Pancreas (tissue), 10 donors: ENCODE data around the gene RABGAP1L. TPM values are rescaled to one million over a fixed set of nuclear protein-coding genes. Genes with fewer than 3 reads are reported as not detected.
"Not testable (repeated sequence)": the region's sequence is repeated elsewhere in the genome, so short reads cannot be mapped to it uniquely, and the experiment has no call there.

Experiments used
- ATAC-seq, 4 donors: fragments of 200-7000 bp; cut with Tn5 transposase; one replicate each; pipeline versions ENCODE4 v1.8.0 to v1.9.1; 2020; ENCODE audit warnings: mild to moderate bottlenecking in 4 of 4, moderate library complexity in 4 of 4
- DNase-seq, 6 donors: peaks; one replicate each; pipeline ENCODE4 v3.0.0-alpha.2; 2020
- FAIRE-seq: peaks from 2 replicates; lab custom pipeline; 2012; peaks lifted over from hg19 to GRCh38; lab: Jason Lieb, UNC
- H3K27ac ChIP-seq, 4 donors: fragments of 200-600 bp; sonication (generic); 1 replicate in 3 of 4; 2 replicates in 1 of 4; pipeline versions ENCODE4 v1.5.0 to v1.8.0; 2020
- H3K27me3 ChIP-seq, 4 donors: fragments of 200-600 bp; one replicate each; pipeline ENCODE4 v1.8.0; 2021
- H3K36me3 ChIP-seq, 3 donors: fragments of 200-600 bp; sonication (generic) in 1 of 3; one replicate each; pipeline versions ENCODE4 v1.5.0 to v1.8.0; 2020 to 2021
- H3K4me1 ChIP-seq, 3 donors: fragments of 200-600 bp; one replicate each; pipeline ENCODE4 v1.8.0; 2021
- H3K4me3 ChIP-seq, 4 donors: fragments of 200-600 bp; sonication (generic) in 2 of 4; one replicate each; pipeline versions ENCODE4 v1.5.0 to v1.8.0; 2020 to 2021
- H3K9me3 ChIP-seq, 4 donors: fragments of 200-600 bp; one replicate each; pipeline ENCODE4 v1.8.0; 2021
- WGBS, 2 donors: extraction: QIAGEN DNeasy Blood & Tissue Kit; methylation state at CpG; one replicate each; pipeline ENCODE4 v1.1.7; 2013; 5-methylcytosine and 5-hydroxymethylcytosine counted together
- intact Hi-C, 3 donors: fragments of 100-400 bp; cut with DNase I; formaldehyde crosslinking; loops; one replicate each; pipeline versions ENCODE4 v1.11.1 to v1.14.2; 2022
- polyA plus RNA-seq, 2 donors: library from polyadenylated mRNA; stranded (reverse); fragments of 200-250 nt; gene quantifications; one replicate each; pipeline ENCODE4 v1.2.3, GENCODE V29; 2013
- total RNA-seq, 6 donors: library from RNA; stranded (reverse); fragmentation: NEBNext Ultra II Directional in 4 of 6; extraction: Animal tissue kit (Norgen Biotek cat#: 25700) in 4 of 6; gene quantifications; one replicate each; pipeline versions ENCODE4 v1.2.1 to v1.2.4, GENCODE V29; 2021 to 2023
- TF ChIP-seq, protein P1 (sequence below), 4 donors: fragments of 200-600 bp; sonication (generic) in 3 of 4; IDR thresholded peaks; one replicate each; pipeline versions ENCODE4 v1.5.0 to v1.8.0; 2021; ENCODE audit warnings: antibody characterized with exemption in 4 of 4
- donor health status: healthy with polysubstance abuse.
- donor health status: DM: no; HTN: no; CAD: no; lungs with moderate emphysema.
- donor health status: DM: no; HTN: no; CAD: no.
- donor health status: control.
- donor health status: control.
- donor health status: Bipolar disorder and iron deficiency.
- donor health status: DM: yes; HTN: yes; CAD: no.
- donor health status: DM: no; HTN: no; CAD: no.
- donor health status: DM: no; HTN: no; CAD: no.
- donor health status: DM: yes; HTN: yes; CAD: no.

RABGAP1L gene
- total and polyA plus RNA-seq, 8 donors, result 13.9 to 64.8 (median 36.1) TPM

DNA sequence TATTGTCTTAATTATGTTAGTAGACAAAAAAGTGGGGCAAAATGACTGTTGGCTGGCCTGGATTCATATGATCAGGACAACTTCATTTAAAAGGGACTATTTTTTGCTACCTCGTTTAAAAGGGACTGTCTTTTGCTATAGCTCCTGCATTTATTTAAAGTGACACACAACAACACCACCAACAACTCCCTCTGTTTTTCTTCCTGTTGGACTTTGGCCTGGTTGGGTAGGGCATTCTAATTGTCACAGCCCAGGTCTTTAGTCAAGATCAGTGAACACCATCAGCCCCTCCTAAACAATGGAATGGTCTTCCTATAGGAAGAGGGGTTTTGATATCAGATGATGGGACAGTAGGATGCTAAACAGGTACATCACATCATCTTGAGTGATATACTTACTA lies 530.2 kb downstream of the RABGAP1L start:
- 29 to 41% methylated on average over 1 of the region's 1 CpG for WGBS, 2 donors
- no peak for ATAC-seq

DNA sequence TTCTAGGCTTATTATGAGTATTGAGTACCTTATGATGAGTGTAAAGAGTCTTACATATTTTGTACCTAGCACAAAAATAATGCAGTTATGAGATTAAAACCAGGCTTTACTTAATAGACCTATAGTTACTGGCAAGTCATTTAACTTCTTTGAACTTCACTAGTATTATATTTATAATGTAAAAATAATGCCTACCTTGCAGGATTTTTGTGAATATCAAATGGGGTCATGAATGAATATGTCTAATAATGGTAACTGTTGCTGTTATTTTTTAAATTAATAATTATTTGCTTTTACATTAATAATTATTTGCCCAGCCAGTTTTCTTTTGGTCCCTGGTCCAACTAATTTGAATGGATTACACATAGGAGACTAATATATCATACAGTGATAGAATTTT lies 530.9 kb downstream of the RABGAP1L start:
- intact Hi-C loops, result no loop called here
- no peak overlapping the region for H3K27ac ChIP-seq
- no peak for DNase-seq

More for the DNA sequence above, 530.2 kb downstream of the RABGAP1L start:
- DNase-seq, result no peak
- Histone ChIP-seq H3K36me3 (no peaks in the 10 kb centered on the region), H3K27me3 (no peaks in the 10 kb centered on the region), H3K9me3 (no peaks in the 10 kb centered on the region), H3K27ac (no peak overlapping the region), H3K4me3 (no peak overlapping the region), H3K4me1 (no peaks in the 10 kb centered on the region)
- TF ChIP-seq, protein P1, sequence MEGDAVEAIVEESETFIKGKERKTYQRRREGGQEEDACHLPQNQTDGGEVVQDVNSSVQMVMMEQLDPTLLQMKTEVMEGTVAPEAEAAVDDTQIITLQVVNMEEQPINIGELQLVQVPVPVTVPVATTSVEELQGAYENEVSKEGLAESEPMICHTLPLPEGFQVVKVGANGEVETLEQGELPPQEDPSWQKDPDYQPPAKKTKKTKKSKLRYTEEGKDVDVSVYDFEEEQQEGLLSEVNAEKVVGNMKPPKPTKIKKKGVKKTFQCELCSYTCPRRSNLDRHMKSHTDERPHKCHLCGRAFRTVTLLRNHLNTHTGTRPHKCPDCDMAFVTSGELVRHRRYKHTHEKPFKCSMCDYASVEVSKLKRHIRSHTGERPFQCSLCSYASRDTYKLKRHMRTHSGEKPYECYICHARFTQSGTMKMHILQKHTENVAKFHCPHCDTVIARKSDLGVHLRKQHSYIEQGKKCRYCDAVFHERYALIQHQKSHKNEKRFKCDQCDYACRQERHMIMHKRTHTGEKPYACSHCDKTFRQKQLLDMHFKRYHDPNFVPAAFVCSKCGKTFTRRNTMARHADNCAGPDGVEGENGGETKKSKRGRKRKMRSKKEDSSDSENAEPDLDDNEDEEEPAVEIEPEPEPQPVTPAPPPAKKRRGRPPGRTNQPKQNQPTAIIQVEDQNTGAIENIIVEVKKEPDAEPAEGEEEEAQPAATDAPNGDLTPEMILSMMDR (IDR thresholded peaks at IDR 0.05), result no peak
- FAIRE-seq, result no peak
- intact Hi-C loops, result no loop called here

DNA sequence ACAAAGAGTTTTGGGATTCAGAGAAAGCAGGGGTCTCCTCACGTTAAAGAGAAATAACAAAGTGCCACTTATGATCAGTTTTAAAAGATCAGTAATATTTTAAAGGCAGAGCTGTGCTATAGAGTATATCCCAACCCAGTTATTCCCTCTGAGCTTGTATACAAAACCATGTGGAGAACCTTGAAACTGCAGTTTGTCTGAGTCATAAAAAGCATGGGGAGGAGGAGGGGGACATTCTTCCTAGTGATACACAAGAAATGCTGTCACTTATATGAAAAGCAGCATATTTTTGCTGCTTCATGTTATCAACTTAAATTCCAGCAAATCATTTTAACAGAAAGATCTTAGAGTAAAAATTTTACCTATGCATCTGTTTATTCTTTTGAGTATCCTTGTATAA lies 533.0 kb downstream of the RABGAP1L start:
- ATAC-seq, result no peak
- no peaks in the 10 kb centered on the region for H3K36me3 ChIP-seq
- no peak for FAIRE-seq
- TF ChIP-seq, protein P1 (IDR thresholded peaks at IDR 0.05), result no peak
- no peaks in the 10 kb centered on the region for H3K9me3 ChIP-seq
- no peak overlapping the region for H3K27ac ChIP-seq
- no peak overlapping the region for H3K4me3 ChIP-seq
- intact Hi-C loops, result no loop called here
- H3K4me1 ChIP-seq, result no peaks in the 10 kb centered on the region
- no peak for DNase-seq
- 84 to 91% methylated on average over 1 of the region's 1 CpG for WGBS, 2 donors
- H3K27me3 ChIP-seq, result no peaks in the 10 kb centered on the region

More for the DNA sequence above, 530.9 kb downstream of the RABGAP1L start:
- FAIRE-seq (no peak), ATAC-seq (no peak)
- Histone ChIP-seq H3K9me3 (no peaks in the 10 kb centered on the region), H3K4me3 (no peak overlapping the region), H3K27me3 (no peaks in the 10 kb centered on the region), H3K36me3 (no peaks in the 10 kb centered on the region), H3K4me1 (no peaks in the 10 kb centered on the region)
- TF ChIP-seq, protein P1 (IDR thresholded peaks at IDR 0.05), result no peak

DNA sequence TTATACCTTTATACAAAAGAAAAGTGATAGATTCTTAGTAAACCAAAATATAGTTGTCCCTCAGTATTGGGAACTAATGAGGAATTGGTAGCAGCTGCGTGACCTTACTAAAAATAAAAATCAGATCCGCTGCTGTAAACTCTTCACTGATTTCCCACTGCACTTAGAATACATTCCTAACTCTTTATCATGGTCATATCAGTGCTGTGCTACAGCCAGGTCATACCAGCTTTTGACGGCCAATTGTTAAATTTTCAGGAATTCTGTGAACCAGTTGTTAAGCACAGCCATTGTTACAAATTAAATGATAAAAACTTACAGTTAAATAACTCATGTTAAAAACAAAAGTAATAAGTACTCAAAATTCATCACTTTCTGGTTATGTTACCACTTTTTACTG lies 533.8 kb downstream of the RABGAP1L start:
- TF ChIP-seq, protein P1 (IDR thresholded peaks at IDR 0.05), result no peak
- FAIRE-seq (no peak), DNase-seq (no peak), ATAC-seq (no peak)
- Histone ChIP-seq H3K4me1 (no peaks in the 10 kb centered on the region), H3K9me3 (no peaks in the 10 kb centered on the region), H3K4me3 (no peak overlapping the region), H3K27ac (no peak overlapping the region), H3K27me3 (no peaks in the 10 kb centered on the region), H3K36me3 (no peaks in the 10 kb centered on the region)
- intact Hi-C loops, result no loop called here
- WGBS, 2 donors, result 71 to 72% methylated on average over 3 of the region's 3 CpGs

DNA sequence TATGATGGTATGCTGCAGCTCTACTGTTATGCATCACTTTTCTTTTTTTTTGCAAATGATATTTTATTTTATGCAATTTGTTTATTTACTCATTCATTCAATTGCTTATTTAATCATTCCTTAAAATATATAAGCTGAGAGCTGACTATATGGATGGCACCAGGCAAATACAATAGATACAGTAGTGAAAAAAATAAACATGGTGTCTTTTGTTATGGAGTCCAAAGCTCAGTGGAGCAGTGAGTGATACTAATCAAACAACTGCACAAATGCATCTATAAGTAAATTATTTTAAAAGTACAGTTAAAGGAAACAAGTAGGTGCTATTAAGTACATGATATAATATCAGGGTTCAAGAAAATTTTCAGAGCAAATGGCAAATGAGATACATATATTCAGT lies 534.2 kb downstream of the RABGAP1L start:
- H3K9me3 ChIP-seq, H3K4me1 ChIP-seq, H3K27me3 ChIP-seq, ATAC-seq, FAIRE-seq, H3K36me3 ChIP-seq, H3K4me3 ChIP-seq, H3K27ac ChIP-seq, DNase-seq, intact Hi-C loops: not testable (repeated sequence)
